K562 (cell line): Measurements from ENCODE around the gene HS2ST1. TPM values are rescaled to one million over a fixed set of nuclear protein-coding genes. Genes with fewer than 3 reads are reported as not detected.

Source experiments
- BCL6 ChIP-seq: fragments of 250-450 bp; sonication (Bioruptor Pico); IDR thresholded peaks from 2 replicates; pipeline ENCODE4 v1.4.0; 2020
- BRF2 ChIP-seq: IDR thresholded peaks from 3 replicates; pipeline ENCODE4 v1.6.1; 2011; ENCODE audit warnings: borderline replicate concordance, mild to moderate bottlenecking; ENCODE audit not compliant: insufficient read length, insufficient read depth
- CBX3 ChIP-seq, 2 experiments: IDR thresholded peaks; 1 replicate in 1 of 2; 2 replicates in 1 of 2; pipeline ENCODE4 v1.6.1; 2012; ENCODE audit warnings: inconsistent platforms in 2 of 2, low read length in 2 of 2, borderline replicate concordance in 1 of 2, control low read depth in 1 of 2
- FUS ChIP-seq: fragments of 200-400 bp; formaldehyde crosslinking; optimal IDR thresholded peaks from 2 replicates; pipeline ENCODE3; 2017; ENCODE audit warnings: low read depth, low read length
- GABPB2 ChIP-seq: fragments of 250-450 bp; sonication (Bioruptor Pico); conservative IDR thresholded peaks from 2 replicates; pipeline ENCODE4 v1.5.1; 2021; ENCODE audit warnings: mild to moderate bottlenecking
- NFIC ChIP-seq: fragments of 450-650 bp; IDR thresholded peaks from 2 replicates; pipeline ENCODE4 v1.6.1; 2017; ENCODE audit warnings: mild to moderate bottlenecking, inconsistent platforms
- PTBP1 ChIP-seq: fragments of 200-400 bp; formaldehyde crosslinking; IDR thresholded peaks from 2 replicates; pipeline ENCODE4 v1.6.1; 2017; ENCODE audit warnings: low read depth, low read length
- SMAD4 ChIP-seq: fragments of 250-450 bp; sonication (Bioruptor Pico); conservative IDR thresholded peaks from 2 replicates; pipeline ENCODE4 v1.8.0; 2021; ENCODE audit warnings: inconsistent platforms, mild to moderate bottlenecking, moderate library complexity
- TSHZ1 ChIP-seq: fragments of 250-450 bp; sonication (Bioruptor Pico); IDR thresholded peaks from 2 replicates; pipeline ENCODE4 v1.4.0; 2020; ENCODE audit warnings: mild to moderate bottlenecking, moderate library complexity
- USF2 ChIP-seq: sonication (generic); formaldehyde crosslinking; IDR thresholded peaks from 2 replicates; pipeline ENCODE4 v1.5.0; 2020; ENCODE audit warnings: missing genetic modification reagents
- ZNF318 ChIP-seq, 2 experiments: fragments of 450-650 bp; IDR thresholded peaks; 2 replicates each; pipeline ENCODE4 v1.6.1; 2016; ENCODE audit warnings: mild to moderate bottlenecking in 2 of 2, borderline replicate concordance in 1 of 2, low read depth in 1 of 2, moderate library complexity in 1 of 2
- ZNF507 ChIP-seq: conservative IDR thresholded peaks from 2 replicates; pipeline ENCODE4 v1.6.1; 2017; ENCODE audit warnings: missing genetic modification characterization, missing compliant biosample characterization
- polyA plus RNA-seq, 8 experiments: library from polyadenylated mRNA; depleted of rRNA in 4 of 8; stranded (reverse) in 5 of 8; unstranded in 3 of 8; fragments of >200 nt; fragmentation: Nextera tagmentation in 2 of 8; fragmentation: Illumina TruSeq in 1 of 8; extraction: Ambion mirVana in 2 of 8; extraction: Trizol in 1 of 8; gene quantifications; 2 replicates each; pipeline versions ENCODE4 v1.2.1 to v1.2.3, GENCODE V29; 2011 to 2014; ENCODE audit warnings: inconsistent platforms in 1 of 8, missing spikeins in 1 of 8
- total RNA-seq, 7 experiments: library from RNA; depleted of rRNA in 6 of 7; stranded (reverse); fragments of >200 nt in 6 of 7; fragmentation: Illumina TruSeq in 2 of 7; extraction: Trizol in 2 of 7; gene quantifications; 2 replicates each; pipeline versions ENCODE4 v1.2.1 to v1.2.3, GENCODE V29; 2011 to 2021; ENCODE audit warnings: low replicate concordance in 1 of 7
- TF ChIP-seq, protein P1 (sequence below): fragments of 250-450 bp; sonication (Bioruptor Pico); IDR thresholded peaks from 2 replicates; pipeline ENCODE4 v1.8.0; 2022; ENCODE audit warnings: moderate library complexity, mild to moderate bottlenecking, inconsistent platforms

HS2ST1 gene
- total and polyA plus RNA-seq, 9 of the 15 experiments (the other 6 are each of a cell fraction or from before 2014, with no cell fraction given), result 7.7 to 43.3 (median 25.8) TPM

DNA sequence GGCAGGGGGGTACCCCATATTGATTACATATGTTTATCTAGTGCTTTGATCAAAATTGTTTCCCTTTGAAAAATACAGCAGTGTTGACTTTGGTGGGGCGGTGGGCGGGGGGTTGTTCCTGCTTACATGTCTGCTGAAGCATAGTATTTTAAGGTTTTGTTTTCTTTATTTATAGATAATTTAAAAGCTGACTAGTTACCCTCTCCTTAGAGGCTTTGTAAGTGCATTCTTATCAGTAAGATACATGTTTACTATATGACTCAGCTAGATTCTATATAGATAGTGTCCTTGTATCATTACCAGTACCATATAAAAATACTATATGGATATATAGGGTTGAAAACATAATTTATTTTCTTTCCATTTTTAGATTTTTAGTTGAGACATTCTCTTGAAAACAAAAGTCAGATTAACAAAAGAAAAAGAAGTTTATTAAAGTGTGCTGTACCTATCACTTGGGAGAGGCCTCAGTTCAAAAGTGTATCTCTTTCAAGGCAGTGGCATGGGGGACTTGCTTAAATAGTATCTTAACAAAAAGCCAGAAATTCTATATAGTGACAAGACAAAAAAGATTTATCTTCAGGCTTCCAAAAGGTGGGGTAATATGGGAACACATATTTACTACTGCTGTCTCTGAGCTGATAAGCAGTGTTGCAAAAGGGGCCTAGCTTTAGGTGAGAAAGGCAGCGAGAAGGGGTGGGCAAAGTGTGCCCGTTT, 79.0 kb downstream of the HS2ST1 start (continued):
- TF ChIP-seq TSHZ1 (CRISPR knock-in tag), result no peak
- TF ChIP-seq, protein P1, sequence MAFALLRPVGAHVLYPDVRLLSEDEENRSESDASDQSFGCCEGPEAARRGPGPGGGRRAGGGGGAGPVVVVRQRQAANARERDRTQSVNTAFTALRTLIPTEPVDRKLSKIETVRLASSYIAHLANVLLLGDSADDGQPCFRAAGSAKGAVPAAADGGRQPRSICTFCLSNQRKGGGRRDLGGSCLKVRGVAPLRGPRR (CRISPR knock-in tag), result no peak
- TF ChIP-seq FUS, result no peak
- TF ChIP-seq ZNF318 (IDR thresholded peaks at IDR 0.05; ENCODE audit: borderline replicate concordance in 1 of 2, low read depth in 1 of 2), result 0 out of 4 replicates have a peak, but pooled peaks of 1 of the 2 experiments have one; percentile 53
- no peak for TF ChIP-seq ZNF507 (tag)
- no peak for TF ChIP-seq BCL6 (CRISPR knock-in tag)
- TF ChIP-seq USF2, result no peak
- TF ChIP-seq CBX3 (IDR thresholded peaks at IDR 0.05; ENCODE audit: borderline replicate concordance in 1 of 2, low read length in 2 of 2), result no peak
- peak; percentile 57 for TF ChIP-seq NFIC
- TF ChIP-seq GABPB2 (CRISPR knock-in tag), result no peak
- no peak for TF ChIP-seq SMAD4 (CRISPR knock-in tag)
- no peak for TF ChIP-seq PTBP1
- no peak for TF ChIP-seq BRF2
